MM.1S (cell line): ENCODE data around the gene KRT74.

ENCODE experiments used
- DNase-seq: peaks from one replicate; pipeline ENCODE4 v3.0.0-alpha.2; 2015
- H2AFZ ChIP-seq: fragments of 300-600 bp; sonication (generic); 2 replicates; pipeline ENCODE4 v1.6.0; 2016; ENCODE audit warnings: antibody characterized with exemption, low read length
- H3F3A ChIP-seq: fragments of 300-600 bp; sonication (generic); 2 replicates; pipeline ENCODE4 v1.6.1; 2016; ENCODE audit warnings: mild to moderate bottlenecking, antibody characterized with exemption, low read length, moderate library complexity, mixed read lengths; ENCODE audit not compliant: insufficient read depth
- H3K27ac ChIP-seq: fragments of 300-600 bp; sonication (generic); 2 replicates; pipeline ENCODE4 v1.5.1; 2016; ENCODE audit warnings: mild to moderate bottlenecking, low read length
- H3K27me3 ChIP-seq: fragments of 300-600 bp; sonication (generic); replicated peaks from 2 replicates; pipeline ENCODE4 v1.6.0; 2016; ENCODE audit warnings: low read length; ENCODE audit not compliant: insufficient read depth
- H3K36me3 ChIP-seq: fragments of 300-600 bp; sonication (generic); replicated peaks from 2 replicates; pipeline ENCODE4 v1.6.1; 2016; ENCODE audit warnings: mild to moderate bottlenecking, low read length, mixed read lengths; ENCODE audit not compliant: insufficient read depth
- H3K4me1 ChIP-seq: fragments of 300-600 bp; sonication (generic); 2 replicates; pipeline ENCODE4 v1.6.1; 2016; ENCODE audit warnings: low read length, mixed read lengths
- H3K4me2 ChIP-seq: fragments of 300-600 bp; sonication (generic); 2 replicates; pipeline ENCODE4 v1.6.0; 2016; ENCODE audit warnings: low read depth, low read length
- H3K4me3 ChIP-seq: fragments of 300-600 bp; sonication (generic); 2 replicates; pipeline ENCODE4 v1.5.1; 2016; ENCODE audit warnings: low read length, mixed read lengths
- H3K79me2 ChIP-seq: fragments of 300-600 bp; sonication (generic); 2 replicates; pipeline ENCODE4 v1.6.1; 2016; ENCODE audit warnings: mixed run types, low read length, mixed read lengths
- H3K9ac ChIP-seq: fragments of 300-600 bp; sonication (generic); 2 replicates; pipeline ENCODE4 v1.6.1; 2016; ENCODE audit warnings: low read length, mixed read lengths
- H3K9me2 ChIP-seq: fragments of 300-600 bp; sonication (generic); replicated peaks from 2 replicates; pipeline ENCODE4 v1.6.1; 2016; ENCODE audit warnings: mild to moderate bottlenecking, low read length, mixed read lengths; ENCODE audit not compliant: insufficient read depth
- H3K9me3 ChIP-seq: fragments of 300-600 bp; sonication (generic); replicated peaks from 2 replicates; pipeline ENCODE4 v1.6.1; 2016; ENCODE audit warnings: mild to moderate bottlenecking, low read length, mixed read lengths; ENCODE audit not compliant: insufficient read depth
- H4K20me1 ChIP-seq: fragments of 300-600 bp; sonication (generic); 2 replicates; pipeline ENCODE4 v1.6.1; 2016; ENCODE audit warnings: mild to moderate bottlenecking, low read length, moderate library complexity, mixed read lengths; ENCODE audit not compliant: insufficient read depth
- EZH2 ChIP-seq: fragments of 300-600 bp; sonication (generic); optimal IDR thresholded peaks from 2 replicates; pipeline ENCODE3; 2017; ENCODE audit warnings: low read depth, mild to moderate bottlenecking, antibody characterized with exemption, low read length, mixed read lengths
- EZH2phosphoT487 ChIP-seq: fragments of 300-600 bp; sonication (generic); IDR thresholded peaks from 2 replicates; pipeline ENCODE4 v1.6.1; 2018; ENCODE audit warnings: antibody characterized with exemption, low read length
- TF ChIP-seq, protein P1 (sequence below): fragments of 300-600 bp; sonication (generic); IDR thresholded peaks from 2 replicates; pipeline ENCODE4 v1.5.1; 2016; ENCODE audit warnings: antibody characterized with exemption, low read length, mixed read lengths

Gene KRT74

GRCh38 chr12:52524898-52525591 lies 48.6 kb downstream of the KRT74 start:
- Histone ChIP-seq H3K27me3 (peaks cover 67% of the 10 kb centered on the region), H3K4me1 (no peaks in the 10 kb centered on the region)

DNA sequence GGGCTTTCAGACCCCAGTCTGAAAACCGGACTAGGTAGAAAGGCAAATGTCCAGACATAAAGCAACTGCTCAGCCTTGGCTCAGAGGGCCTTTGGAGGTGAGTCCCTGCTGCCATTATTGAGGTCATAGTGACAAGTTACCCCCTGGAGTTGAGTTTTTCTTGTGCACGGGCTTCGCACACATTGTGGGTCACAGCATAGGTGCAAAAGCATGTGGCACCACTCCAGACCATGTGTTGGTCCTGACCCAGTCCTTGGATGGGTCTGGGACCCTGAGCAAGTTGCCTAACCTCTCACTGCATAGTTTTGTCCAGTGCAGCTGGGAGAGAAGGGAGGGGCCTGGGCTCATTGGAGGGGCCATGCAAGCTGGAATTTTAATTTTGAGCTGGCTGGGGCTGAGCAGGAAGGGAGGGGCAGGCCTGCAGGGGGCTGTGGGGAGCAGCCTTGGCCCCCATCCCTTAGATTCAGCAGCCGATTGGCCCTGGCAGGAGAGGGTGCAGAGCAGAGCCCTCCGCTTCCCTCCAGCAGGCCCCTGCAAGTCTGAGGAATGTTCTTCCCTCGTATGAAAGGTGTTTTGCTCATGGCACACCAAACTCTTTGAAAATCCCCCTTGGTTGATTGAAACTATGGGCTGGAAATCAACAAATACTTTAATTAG lies 49.3 kb downstream of the KRT74 start:
- H3K4me3 ChIP-seq = no peak overlapping the region
- H3K9me2 ChIP-seq = no peaks in the 10 kb centered on the region
- H3K4me1 ChIP-seq = no peaks in the 10 kb centered on the region
- no peaks in the 10 kb centered on the region for H3F3A ChIP-seq
- H3K79me2 ChIP-seq = no peaks in the 10 kb centered on the region
- H3K36me3 ChIP-seq = no peaks in the 10 kb centered on the region
- H3K27me3 ChIP-seq = peaks cover 74% of the 10 kb centered on the region
- TF ChIP-seq, protein P1, sequence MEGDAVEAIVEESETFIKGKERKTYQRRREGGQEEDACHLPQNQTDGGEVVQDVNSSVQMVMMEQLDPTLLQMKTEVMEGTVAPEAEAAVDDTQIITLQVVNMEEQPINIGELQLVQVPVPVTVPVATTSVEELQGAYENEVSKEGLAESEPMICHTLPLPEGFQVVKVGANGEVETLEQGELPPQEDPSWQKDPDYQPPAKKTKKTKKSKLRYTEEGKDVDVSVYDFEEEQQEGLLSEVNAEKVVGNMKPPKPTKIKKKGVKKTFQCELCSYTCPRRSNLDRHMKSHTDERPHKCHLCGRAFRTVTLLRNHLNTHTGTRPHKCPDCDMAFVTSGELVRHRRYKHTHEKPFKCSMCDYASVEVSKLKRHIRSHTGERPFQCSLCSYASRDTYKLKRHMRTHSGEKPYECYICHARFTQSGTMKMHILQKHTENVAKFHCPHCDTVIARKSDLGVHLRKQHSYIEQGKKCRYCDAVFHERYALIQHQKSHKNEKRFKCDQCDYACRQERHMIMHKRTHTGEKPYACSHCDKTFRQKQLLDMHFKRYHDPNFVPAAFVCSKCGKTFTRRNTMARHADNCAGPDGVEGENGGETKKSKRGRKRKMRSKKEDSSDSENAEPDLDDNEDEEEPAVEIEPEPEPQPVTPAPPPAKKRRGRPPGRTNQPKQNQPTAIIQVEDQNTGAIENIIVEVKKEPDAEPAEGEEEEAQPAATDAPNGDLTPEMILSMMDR = no peak
- TF ChIP-seq EZH2 = no peak
- no peak overlapping the region for H3K9ac ChIP-seq
- no peaks in the 10 kb centered on the region for H3K9me3 ChIP-seq
- H3K4me2 ChIP-seq = no peak overlapping the region
- no peaks in the 10 kb centered on the region for H4K20me1 ChIP-seq
- no peak overlapping the region for H3K27ac ChIP-seq
- no peak overlapping the region for H2AFZ ChIP-seq
- DNase-seq = no peak

More at GRCh38 chr12:52524898-52525591, 48.6 kb downstream of the KRT74 start:
- DNase-seq = no peak
- no peak overlapping the region for H3K4me3 ChIP-seq
- no peak overlapping the region for H3K4me2 ChIP-seq
- no peaks in the 10 kb centered on the region for H3K79me2 ChIP-seq
- H3K36me3 ChIP-seq = no peaks in the 10 kb centered on the region
- H3K9ac ChIP-seq = no peak overlapping the region
- no peak overlapping the region for H3K27ac ChIP-seq
- H4K20me1 ChIP-seq = no peaks in the 10 kb centered on the region
- no peaks in the 10 kb centered on the region for H3K9me3 ChIP-seq
- H3K9me2 ChIP-seq = no peaks in the 10 kb centered on the region
- TF ChIP-seq EZH2phosphoT487 = no peak
- no peak overlapping the region for H2AFZ ChIP-seq
- H3F3A ChIP-seq = no peaks in the 10 kb centered on the region

DNA sequence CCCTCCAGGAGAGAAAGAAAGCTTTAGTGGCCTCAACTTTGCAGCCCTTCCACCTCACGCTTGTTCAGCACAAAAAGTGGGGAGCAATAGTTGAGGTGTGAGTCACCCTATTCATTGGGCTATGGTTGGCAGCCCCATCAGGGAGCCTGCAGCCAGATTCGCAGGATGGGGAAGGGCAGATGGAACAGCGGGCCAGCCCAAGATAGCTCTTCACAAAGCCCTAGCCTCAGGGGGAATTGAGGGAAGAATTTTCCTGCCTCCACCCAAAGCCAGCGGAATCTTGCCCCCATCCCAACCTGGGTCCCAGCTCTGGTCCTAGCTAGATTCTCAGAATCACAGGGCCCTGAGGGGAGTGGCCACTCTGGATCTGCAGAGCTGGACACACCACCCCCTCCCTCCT lies 49.8 kb downstream of the KRT74 start:
- Histone ChIP-seq H3K79me2 (no peaks in the 10 kb centered on the region), H3K4me2 (no peak overlapping the region), H3K9me2 (no peaks in the 10 kb centered on the region), H3K4me1 (no peaks in the 10 kb centered on the region), H3K9me3 (no peaks in the 10 kb centered on the region), H3K27ac (no peak overlapping the region), H3F3A (no peaks in the 10 kb centered on the region), H2AFZ (no peak overlapping the region), H3K9ac (no peak overlapping the region), H3K36me3 (no peaks in the 10 kb centered on the region), H4K20me1 (no peaks in the 10 kb centered on the region), H3K27me3 (peaks cover 74% of the 10 kb centered on the region), H3K4me3 (no peak overlapping the region)
- DNase-seq = no peak
- TF ChIP-seq EZH2phosphoT487 = no peak
- TF ChIP-seq, protein P1 = no peak
- no peak for TF ChIP-seq EZH2
